Esophagus squamous epithelium (tissue), 4 donors: Measurements from ENCODE around the gene MINDY4.

Experiments
- POLR2A ChIP-seq, 4 donors: fragments of 450-650 bp; IDR thresholded peaks; one replicate each; pipeline ENCODE4 v1.6.1; 2017; ENCODE audit warnings: antibody characterized with exemption in 4 of 4, mild to moderate bottlenecking in 4 of 4, moderate library complexity in 3 of 4
- TF ChIP-seq, protein P1 (sequence below), 6 experiments: fragments of 450-650 bp in 4 of 6; fragments of 200-600 bp in 2 of 6; sonication (generic) in 2 of 6; IDR thresholded peaks; one replicate each; pipeline ENCODE4 v1.5.1; 2016 to 2019; ENCODE audit warnings: antibody characterized with exemption in 6 of 6, mild to moderate bottlenecking in 4 of 6, moderate library complexity in 4 of 6

DNA sequence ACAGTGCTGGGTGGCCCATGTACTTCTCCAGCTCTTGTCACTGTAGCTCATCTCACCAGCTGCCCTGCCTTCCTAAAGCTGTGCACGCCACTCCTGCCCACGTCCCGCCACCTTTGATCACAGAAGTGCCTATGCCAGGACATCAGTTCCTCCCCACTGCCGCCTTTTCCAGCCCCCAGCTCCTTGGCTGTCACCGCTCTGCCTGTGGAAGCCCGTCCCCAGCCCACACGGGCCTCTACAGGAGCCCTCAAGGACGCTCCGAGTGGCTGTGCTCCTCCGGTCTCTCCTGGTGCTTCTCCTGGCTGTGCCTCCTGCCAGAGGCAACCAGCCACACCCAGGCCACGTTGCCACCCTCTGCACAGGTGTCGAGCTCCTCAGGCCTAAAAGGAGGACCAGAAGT, 38.6 kb upstream of the MINDY4 start:
- TF ChIP-seq, protein P1, sequence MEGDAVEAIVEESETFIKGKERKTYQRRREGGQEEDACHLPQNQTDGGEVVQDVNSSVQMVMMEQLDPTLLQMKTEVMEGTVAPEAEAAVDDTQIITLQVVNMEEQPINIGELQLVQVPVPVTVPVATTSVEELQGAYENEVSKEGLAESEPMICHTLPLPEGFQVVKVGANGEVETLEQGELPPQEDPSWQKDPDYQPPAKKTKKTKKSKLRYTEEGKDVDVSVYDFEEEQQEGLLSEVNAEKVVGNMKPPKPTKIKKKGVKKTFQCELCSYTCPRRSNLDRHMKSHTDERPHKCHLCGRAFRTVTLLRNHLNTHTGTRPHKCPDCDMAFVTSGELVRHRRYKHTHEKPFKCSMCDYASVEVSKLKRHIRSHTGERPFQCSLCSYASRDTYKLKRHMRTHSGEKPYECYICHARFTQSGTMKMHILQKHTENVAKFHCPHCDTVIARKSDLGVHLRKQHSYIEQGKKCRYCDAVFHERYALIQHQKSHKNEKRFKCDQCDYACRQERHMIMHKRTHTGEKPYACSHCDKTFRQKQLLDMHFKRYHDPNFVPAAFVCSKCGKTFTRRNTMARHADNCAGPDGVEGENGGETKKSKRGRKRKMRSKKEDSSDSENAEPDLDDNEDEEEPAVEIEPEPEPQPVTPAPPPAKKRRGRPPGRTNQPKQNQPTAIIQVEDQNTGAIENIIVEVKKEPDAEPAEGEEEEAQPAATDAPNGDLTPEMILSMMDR (IDR thresholded peaks at IDR 0.05), result no peak
- TF ChIP-seq POLR2A (IDR thresholded peaks at IDR 0.05), result no peak
